K562 (cell line): ENCODE data around the gene PIGX. TPM values are rescaled to one million over a fixed set of nuclear protein-coding genes. Genes with fewer than 3 reads are reported as not detected.
A peak's percentile ranks its signal among the peaks of the same experiment; 100 is the strongest.

Experiments
- ATAC-seq: fragments of 200-7000 bp; cut with Tn5 transposase; 3 replicates; pipeline ENCODE4 v1.9.1; 2020; ENCODE audit warnings: moderate library complexity
- BruUV-seq: library from RNA; stranded (reverse); fragments of 400-500 nt; replicated peaks from 2 replicates; lab custom pipeline; 2021; lab: Mats Ljungman, UMichigan
- CTCF ChIA-PET: fragments of 300-600 bp; formaldehyde crosslinking; extraction: SDS; loops from one replicate; lab custom pipeline; 2021; ENCODE audit warnings: low intra/inter-chr PET ratio; lab: Yijun Ruan, JAX
- POLR2A ChIA-PET: fragments of 300-600, 350-650 bp; sonication (Branson Sonifier 250); formaldehyde crosslinking; extraction: SDS; loops from one replicate; lab custom pipeline; 2021; ENCODE audit warnings: antibody characterized with exemption, inconsistent platforms; lab: Yijun Ruan, JAX
- DNase-seq, 4 experiments: peaks; one replicate each; pipeline versions ENCODE4 v3.0.0 to v3.0.0-alpha.2; 2011 to 2018; ENCODE audit warnings: low spot score in 3 of 4, mixed read lengths in 3 of 4; ENCODE audit errors: extremely low read depth in 1 of 4
- FAIRE-seq: peaks from 2 replicates; lab custom pipeline; 2011; peaks lifted over from hg19 to GRCh38; lab: Jason Lieb, UNC
- H2AFZ ChIP-seq: 2 replicates; pipeline ENCODE4 v1.6.0; 2011; ENCODE audit warnings: low read depth, low read length, control low read depth, inconsistent platforms
- H3K27ac ChIP-seq: fragments of 200-600 bp; 3 replicates; pipeline ENCODE4 v1.8.0; 2011; ENCODE audit warnings: low read depth, mild to moderate bottlenecking, control low read depth, inconsistent platforms, low read length, moderate library complexity, mixed read lengths; ENCODE audit errors: extremely low read depth
- H3K27me3 ChIP-seq, 2 experiments: fragments of 300-600 bp in 1 of 2; 2 replicates in 1 of 2; 3 replicates in 1 of 2; pipeline versions ENCODE4 v1.6.0 to v1.8.0; 2011; ENCODE audit warnings: inconsistent platforms in 2 of 2, low read length in 2 of 2, mild to moderate bottlenecking in 1 of 2, mixed read lengths in 1 of 2, moderate library complexity in 1 of 2; ENCODE audit not compliant: control insufficient read depth in 2 of 2, insufficient read depth in 2 of 2
- H3K36me3 ChIP-seq: fragments of 300-600 bp; 3 replicates; pipeline ENCODE4 v1.8.0; 2011; ENCODE audit warnings: mild to moderate bottlenecking, low read length, inconsistent platforms; ENCODE audit not compliant: control insufficient read depth, insufficient read depth
- H3K4me1 ChIP-seq, 2 experiments: fragments of 200-600 bp in 1 of 2; replicated peaks in 1 of 2; 2 replicates in 1 of 2; 3 replicates in 1 of 2; pipeline versions ENCODE4 v1.5.1 to v1.8.0; 2011; ENCODE audit warnings: inconsistent platforms in 2 of 2, low read length in 2 of 2, mild to moderate bottlenecking in 1 of 2, mixed read lengths in 1 of 2, moderate library complexity in 1 of 2; ENCODE audit not compliant: control insufficient read depth in 2 of 2, insufficient read depth in 2 of 2
- H3K4me2 ChIP-seq: 2 replicates; pipeline ENCODE4 v1.6.1; 2011; ENCODE audit warnings: low read length, control low read depth, inconsistent platforms, mixed read lengths; ENCODE audit not compliant: insufficient read depth
- H3K4me3 ChIP-seq: fragments of 200-600 bp; sonication (generic), shearing (Covaris generic); 2 replicates; pipeline ENCODE4 v1.5.1; 2016; ENCODE audit warnings: control low read depth, inconsistent platforms
- H3K79me2 ChIP-seq: fragments of 200-600 bp; 3 replicates; pipeline ENCODE4 v1.8.0; 2011; ENCODE audit warnings: low read length, inconsistent platforms; ENCODE audit not compliant: control insufficient read depth, insufficient read depth
- H3K9ac ChIP-seq, 2 experiments: 2 replicates each; pipeline versions ENCODE4 v1.6.0 to v1.6.1; 2011; ENCODE audit warnings: low read depth in 2 of 2, low read length in 2 of 2, control low read depth in 1 of 2, inconsistent platforms in 1 of 2, mild to moderate bottlenecking in 1 of 2, mixed read lengths in 1 of 2; ENCODE audit not compliant: insufficient read depth in 1 of 2
- H3K9me1 ChIP-seq: one replicate; pipeline ENCODE4 v1.6.0; 2011; ENCODE audit warnings: inconsistent platforms, mild to moderate bottlenecking, low read length, moderate library complexity; ENCODE audit not compliant: control insufficient read depth, insufficient read depth
- H3K9me3 ChIP-seq: replicated peaks from 2 replicates; pipeline ENCODE4 v1.5.1; 2011; ENCODE audit warnings: low read depth, low read length, inconsistent platforms; ENCODE audit not compliant: control insufficient read depth, insufficient read depth
- H4K20me1 ChIP-seq: replicated peaks from 2 replicates; pipeline ENCODE4 v1.6.1; 2011; ENCODE audit warnings: low read length, inconsistent platforms, mixed read lengths; ENCODE audit not compliant: control insufficient read depth, insufficient read depth
- ARID4B ChIP-seq: sonication (generic); formaldehyde crosslinking; IDR thresholded peaks from 2 replicates; pipeline ENCODE4 v1.8.0; 2022; ENCODE audit warnings: mild to moderate bottlenecking, missing genetic modification reagents
- BACH1 ChIP-seq: fragments of 200-800 bp; sonication (Bioruptor generic); IDR thresholded peaks from 2 replicates; pipeline ENCODE4 v1.6.1; 2016; ENCODE audit warnings: missing genetic modification characterization, missing compliant biosample characterization
- CBFA2T3 ChIP-seq: fragments of 450-650 bp; IDR thresholded peaks from 2 replicates; pipeline ENCODE4 v1.6.1; 2017
- NCOA1 ChIP-seq: fragments of 450-650 bp; IDR thresholded peaks from 2 replicates; pipeline ENCODE4 v1.6.1; 2016; ENCODE audit warnings: low read depth
- NCOA4 ChIP-seq: fragments of 450-650 bp; IDR thresholded peaks from 2 replicates; pipeline ENCODE4 v1.6.1; 2018; ENCODE audit warnings: mild to moderate bottlenecking; ENCODE audit not compliant: partially characterized antibody
- NCOR1 ChIP-seq: fragments of 450-650 bp; IDR thresholded peaks from 2 replicates; pipeline ENCODE4 v1.6.1; 2016; ENCODE audit warnings: mild to moderate bottlenecking, moderate library complexity
- NFE2 ChIP-seq: IDR thresholded peaks from 2 replicates; pipeline ENCODE4 v1.6.1; 2014; ENCODE audit warnings: antibody characterized with exemption, low read depth
- PCBP2 ChIP-seq: fragments of 200-400 bp; formaldehyde crosslinking; IDR thresholded peaks from 2 replicates; pipeline ENCODE4 v1.6.1; 2018; ENCODE audit warnings: low read length, low read depth, mild to moderate bottlenecking, moderate library complexity; ENCODE audit not compliant: poor library complexity, severe bottlenecking
- SP1 ChIP-seq: sonication (generic); formaldehyde crosslinking; IDR thresholded peaks from 2 replicates; pipeline ENCODE4 v1.8.1; 2022; ENCODE audit warnings: mild to moderate bottlenecking, missing genetic modification reagents
- U2AF1 ChIP-seq: fragments of 200-400 bp; formaldehyde crosslinking; optimal IDR thresholded peaks from 2 replicates; pipeline ENCODE3; 2017; ENCODE audit warnings: mild to moderate bottlenecking, low read depth, low read length, moderate library complexity
- ZNF133 ChIP-seq: fragments of 250-450 bp; sonication (Bioruptor Pico); IDR thresholded peaks from 2 replicates; pipeline ENCODE4 v1.4.0; 2020; ENCODE audit warnings: mild to moderate bottlenecking
- ZNF24 ChIP-seq: fragments of 450-650 bp; IDR thresholded peaks from 2 replicates; pipeline ENCODE4 v1.6.1; 2016
- WGBS: fragments of 100-300 bp; shearing (Covaris generic); methylation state at CpG from one replicate; pipeline ENCODE4 v1.1.6; 2016; ENCODE audit warnings: low coverage, mixed read lengths; ENCODE audit not compliant: insufficient coverage; ENCODE audit errors: missing lambda C conversion rate; 5-methylcytosine and 5-hydroxymethylcytosine counted together
- in situ Hi-C: fragments of 300-500 bp; cut with MboI; formaldehyde crosslinking; loops from 4 replicates; pipeline ENCODE4 v1.15.0; 2018; ENCODE audit warnings: inconsistent platforms, mixed read lengths
- intact Hi-C: fragments of 100-400 bp; cut with micrococcal nuclease; formaldehyde crosslinking; loops from 2 replicates; pipeline ENCODE4 v1.14.2; 2022
- polyA plus RNA-seq, 8 experiments: library from polyadenylated mRNA; depleted of rRNA in 4 of 8; stranded (reverse) in 5 of 8; unstranded in 3 of 8; fragments of >200 nt; fragmentation: Nextera tagmentation in 2 of 8; fragmentation: Illumina TruSeq in 1 of 8; extraction: Ambion mirVana in 2 of 8; extraction: Trizol in 1 of 8; gene quantifications; 2 replicates each; pipeline versions ENCODE4 v1.2.1 to v1.2.3, GENCODE V29; 2011 to 2014; ENCODE audit warnings: inconsistent platforms in 1 of 8, missing spikeins in 1 of 8
- total RNA-seq, 7 experiments: library from RNA; depleted of rRNA in 6 of 7; stranded (reverse); fragments of >200 nt in 6 of 7; fragmentation: Illumina TruSeq in 2 of 7; extraction: Trizol in 2 of 7; gene quantifications; 2 replicates each; pipeline versions ENCODE4 v1.2.1 to v1.2.3, GENCODE V29; 2011 to 2021; ENCODE audit warnings: low replicate concordance in 1 of 7
- TF ChIP-seq, protein P1 (sequence below): fragments of 450-650 bp; IDR thresholded peaks from 2 replicates; pipeline ENCODE4 v1.7.0; 2016; ENCODE audit warnings: borderline replicate concordance
- TF ChIP-seq, protein P2 (sequence below): sonication (generic); formaldehyde crosslinking; IDR thresholded peaks from 2 replicates; pipeline ENCODE4 v1.8.1; 2023; ENCODE audit warnings: mild to moderate bottlenecking, missing genetic modification reagents

Gene PIGX
- total and polyA plus RNA-seq, 9 of the 15 experiments (the other 6 are each of a cell fraction or from before 2014, with no cell fraction given), result 3.7 to 36.3 (median 26.9) TPM

DNA sequence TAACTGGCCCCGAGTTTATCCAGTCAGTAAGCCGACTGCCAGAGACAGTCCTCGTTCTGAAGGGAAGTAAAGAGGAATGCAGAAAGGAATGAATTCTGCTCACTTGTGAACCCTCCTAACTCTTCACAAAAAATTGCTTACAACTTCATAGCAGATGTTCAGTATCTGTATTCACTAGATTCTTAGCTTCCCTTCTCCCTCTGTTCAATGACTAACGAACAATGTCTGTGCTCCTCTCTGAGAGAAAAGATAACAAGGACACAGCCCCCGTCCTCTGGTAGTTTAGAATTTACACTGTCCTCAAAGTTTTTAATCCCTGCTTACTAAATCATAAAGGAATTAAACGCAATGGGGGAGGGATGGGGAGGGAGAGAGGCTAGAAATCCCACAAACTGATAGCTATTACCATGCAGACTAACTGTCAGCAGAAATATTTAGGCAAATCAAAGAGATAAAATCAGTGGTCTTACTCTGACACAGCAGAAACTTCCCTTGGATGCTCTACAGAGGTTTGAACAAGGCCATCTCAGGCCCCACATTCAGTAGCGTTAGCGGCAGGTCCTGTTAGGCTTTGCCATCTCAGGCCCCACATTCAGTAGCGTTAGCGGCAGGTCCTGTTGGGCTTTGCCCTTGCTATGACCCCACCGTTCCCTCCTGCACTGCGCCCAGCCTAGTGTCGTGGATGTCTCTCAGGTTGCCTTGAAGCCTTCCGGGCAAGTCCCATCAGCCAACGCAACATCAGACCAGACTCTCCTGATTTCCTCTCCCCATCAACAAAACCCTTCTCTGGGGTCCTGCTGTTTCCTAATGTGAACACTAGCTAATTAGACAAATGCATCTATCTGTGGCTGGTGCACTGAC lies 49.2 kb upstream of the PIGX start:
- intact Hi-C loops (no loop called here), in situ Hi-C loops (no loop called here)
- H3K4me2 ChIP-seq, result peak overlapping the region; percentile 50
- H3K79me2 ChIP-seq, result no peaks in the 10 kb centered on the region
- BruUV-seq, result no TSS peak
- 17% methylated on average over 15 of the region's 15 CpGs for WGBS
- no peak overlapping the region for H3K4me3 ChIP-seq
- H3K9me3 ChIP-seq, result no peaks in the 10 kb centered on the region
- peak overlapping the region; percentile 56 for H3K27ac ChIP-seq
- no peaks in the 10 kb centered on the region for H4K20me1 ChIP-seq
- H3K27me3 ChIP-seq, result no peaks in the 10 kb centered on the region
- POLR2A ChIA-PET, result interaction anchor here (0.6 kb wide), 1 partner anchor 81 kb away, joined by 3 read pairs; no protein-coding TSS in a partner anchor
- H3K9me1 ChIP-seq, result no peaks in the 10 kb centered on the region
- CTCF ChIA-PET, result no interaction called here
- H3K9ac ChIP-seq, result peak overlapping the region in 1 of 2 experiments; percentile 79; a peak in 1 of 4 replicates
- peaks cover 22 to 40% of the 10 kb centered on the region in 2 experiments for H3K4me1 ChIP-seq
- H3K36me3 ChIP-seq, result peaks cover 22% of the 10 kb centered on the region
- H2AFZ ChIP-seq, result peak overlapping the region; percentile 53; the same call in 1 of the 2 replicates
- DNase-seq, result peak in 2 of 4 experiments; percentile 46 to 70
- peak; percentile 83 for ATAC-seq
- peak; percentile 86 for FAIRE-seq
- TF ChIP-seq NCOA4 (no peak), NCOA1 (peak; percentile 22; the same call in 1 of the 2 replicates), PCBP2 (no peak), CBFA2T3 (peak; percentile 84), BACH1 (peak; percentile 86), NCOR1 (peak; percentile 51; the same call in 1 of the 2 replicates), SP1 (peak; percentile 29; the same call in 1 of the 2 replicates), ZNF24 (no peak), ZNF133 (CRISPR knock-in tag) (no peak), U2AF1 (no peak), ARID4B (CRISPR knock-in tag) (no peak), NFE2 (peak; percentile 96)
- TF ChIP-seq, protein P1, sequence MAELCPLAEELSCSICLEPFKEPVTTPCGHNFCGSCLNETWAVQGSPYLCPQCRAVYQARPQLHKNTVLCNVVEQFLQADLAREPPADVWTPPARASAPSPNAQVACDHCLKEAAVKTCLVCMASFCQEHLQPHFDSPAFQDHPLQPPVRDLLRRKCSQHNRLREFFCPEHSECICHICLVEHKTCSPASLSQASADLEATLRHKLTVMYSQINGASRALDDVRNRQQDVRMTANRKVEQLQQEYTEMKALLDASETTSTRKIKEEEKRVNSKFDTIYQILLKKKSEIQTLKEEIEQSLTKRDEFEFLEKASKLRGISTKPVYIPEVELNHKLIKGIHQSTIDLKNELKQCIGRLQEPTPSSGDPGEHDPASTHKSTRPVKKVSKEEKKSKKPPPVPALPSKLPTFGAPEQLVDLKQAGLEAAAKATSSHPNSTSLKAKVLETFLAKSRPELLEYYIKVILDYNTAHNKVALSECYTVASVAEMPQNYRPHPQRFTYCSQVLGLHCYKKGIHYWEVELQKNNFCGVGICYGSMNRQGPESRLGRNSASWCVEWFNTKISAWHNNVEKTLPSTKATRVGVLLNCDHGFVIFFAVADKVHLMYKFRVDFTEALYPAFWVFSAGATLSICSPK, result no peak
- TF ChIP-seq, protein P2, sequence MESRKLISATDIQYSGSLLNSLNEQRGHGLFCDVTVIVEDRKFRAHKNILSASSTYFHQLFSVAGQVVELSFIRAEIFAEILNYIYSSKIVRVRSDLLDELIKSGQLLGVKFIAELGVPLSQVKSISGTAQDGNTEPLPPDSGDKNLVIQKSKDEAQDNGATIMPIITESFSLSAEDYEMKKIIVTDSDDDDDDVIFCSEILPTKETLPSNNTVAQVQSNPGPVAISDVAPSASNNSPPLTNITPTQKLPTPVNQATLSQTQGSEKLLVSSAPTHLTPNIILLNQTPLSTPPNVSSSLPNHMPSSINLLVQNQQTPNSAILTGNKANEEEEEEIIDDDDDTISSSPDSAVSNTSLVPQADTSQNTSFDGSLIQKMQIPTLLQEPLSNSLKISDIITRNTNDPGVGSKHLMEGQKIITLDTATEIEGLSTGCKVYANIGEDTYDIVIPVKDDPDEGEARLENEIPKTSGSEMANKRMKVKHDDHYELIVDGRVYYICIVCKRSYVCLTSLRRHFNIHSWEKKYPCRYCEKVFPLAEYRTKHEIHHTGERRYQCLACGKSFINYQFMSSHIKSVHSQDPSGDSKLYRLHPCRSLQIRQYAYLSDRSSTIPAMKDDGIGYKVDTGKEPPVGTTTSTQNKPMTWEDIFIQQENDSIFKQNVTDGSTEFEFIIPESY, result no peak
